HG03342 (cell line): ENCODE results near the gene FTO.
A peak's percentile ranks its signal among the peaks of the same experiment; 100 is the strongest.
"Not testable (repeated sequence)": the region's sequence is repeated elsewhere in the genome, so short reads cannot be mapped to it uniquely, and the experiment has no call there.

Experiments used
- ATAC-seq: cut with Tn5 transposase; IDR thresholded peaks from one replicate; pipeline ENCODE4 v1.9.1; 2021; ENCODE audit warnings: mild to moderate bottlenecking, moderate library complexity; ENCODE audit not compliant: unreplicated experiment

The FTO gene

DNA sequence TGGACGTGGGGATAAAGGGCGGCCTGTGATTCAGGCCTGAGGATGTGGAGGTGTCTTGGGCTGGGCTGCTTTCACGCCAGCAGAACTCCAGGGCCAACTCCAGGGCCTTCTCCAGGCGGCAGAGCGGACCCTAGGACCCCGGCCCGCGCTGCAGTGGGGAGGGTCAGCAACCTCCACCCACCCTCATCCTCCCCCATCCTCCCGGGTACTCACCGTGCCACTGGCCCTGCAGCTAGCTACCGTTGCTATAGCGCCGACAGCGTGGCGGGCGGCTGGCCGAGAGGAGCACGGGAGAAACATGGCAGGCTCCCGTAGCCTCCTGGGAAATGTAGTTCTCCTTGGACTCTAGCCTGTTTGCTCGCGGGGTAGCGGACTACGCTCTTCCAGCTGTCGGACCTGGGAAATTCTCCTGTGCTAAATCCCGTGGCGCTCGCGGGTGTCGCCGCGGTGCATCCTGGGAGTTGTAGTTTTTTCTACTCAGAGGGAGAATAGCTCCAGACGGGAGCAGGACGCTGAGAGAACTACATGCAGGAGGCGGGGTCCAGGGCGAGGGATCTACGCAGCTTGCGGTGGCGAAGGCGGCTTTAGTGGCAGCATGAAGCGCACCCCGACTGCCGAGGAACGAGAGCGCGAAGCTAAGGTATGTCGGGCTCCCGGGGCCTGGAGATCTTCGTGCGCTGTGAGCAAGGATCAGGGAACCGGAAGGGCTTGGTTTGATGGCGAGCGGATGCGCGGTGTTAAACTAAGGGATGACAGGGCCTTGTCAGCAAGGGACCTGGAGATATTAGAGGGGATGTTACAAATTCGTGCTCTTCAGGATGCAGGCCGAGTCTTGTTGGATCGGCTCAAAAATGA lies at the start of gene FTO, which contains the start of gene RPGRIP1L:
Gene FTO (plus strand): TSS at position 567 of the 855 bp plus-strand sequence.
Gene RPGRIP1L (minus strand): TSS at position 270 of the 855 bp plus-strand sequence. CDS start 3,136 bp downstream, outside the sequence.
- peak; percentile 98 for ATAC-seq

DNA sequence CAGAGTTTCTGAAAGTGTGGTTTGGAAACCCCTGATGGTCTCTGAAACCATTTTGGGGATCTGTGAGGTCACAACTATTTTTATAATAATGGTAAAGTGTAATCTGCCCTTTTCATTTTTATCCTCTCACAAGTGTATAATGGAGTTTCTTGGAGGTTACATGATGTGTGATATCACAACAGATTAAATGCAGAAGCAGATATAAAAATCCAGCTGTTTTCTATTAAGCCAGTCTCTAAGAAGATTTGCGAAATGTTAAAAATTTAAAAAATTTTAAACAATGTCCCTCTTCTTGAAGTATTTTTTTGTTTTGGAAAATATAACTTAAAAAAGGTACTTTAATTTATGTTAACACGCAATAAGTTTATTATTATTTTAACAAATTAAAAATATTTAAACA lies 49.0 kb upstream of the FTO start:
- no peak for ATAC-seq

DNA sequence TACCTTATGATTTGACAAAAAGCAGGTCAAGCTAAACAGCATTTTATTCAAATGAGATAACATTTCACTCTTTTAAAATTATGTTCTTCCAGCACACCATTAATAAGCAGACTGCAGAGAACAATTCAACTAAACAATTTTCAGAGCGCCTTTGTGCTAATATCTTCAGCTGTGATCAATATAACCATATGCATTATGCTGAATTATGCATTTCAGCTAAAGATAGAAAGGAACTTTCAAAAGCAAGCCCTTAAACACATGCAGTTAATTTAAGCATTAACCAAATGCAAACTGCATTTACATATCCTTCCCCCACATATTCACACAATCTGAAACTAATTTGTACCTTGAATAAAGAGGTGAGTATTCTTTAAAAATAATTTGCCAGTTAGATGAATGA lies 41.9 kb upstream of the FTO start:
- ATAC-seq, result no peak

DNA sequence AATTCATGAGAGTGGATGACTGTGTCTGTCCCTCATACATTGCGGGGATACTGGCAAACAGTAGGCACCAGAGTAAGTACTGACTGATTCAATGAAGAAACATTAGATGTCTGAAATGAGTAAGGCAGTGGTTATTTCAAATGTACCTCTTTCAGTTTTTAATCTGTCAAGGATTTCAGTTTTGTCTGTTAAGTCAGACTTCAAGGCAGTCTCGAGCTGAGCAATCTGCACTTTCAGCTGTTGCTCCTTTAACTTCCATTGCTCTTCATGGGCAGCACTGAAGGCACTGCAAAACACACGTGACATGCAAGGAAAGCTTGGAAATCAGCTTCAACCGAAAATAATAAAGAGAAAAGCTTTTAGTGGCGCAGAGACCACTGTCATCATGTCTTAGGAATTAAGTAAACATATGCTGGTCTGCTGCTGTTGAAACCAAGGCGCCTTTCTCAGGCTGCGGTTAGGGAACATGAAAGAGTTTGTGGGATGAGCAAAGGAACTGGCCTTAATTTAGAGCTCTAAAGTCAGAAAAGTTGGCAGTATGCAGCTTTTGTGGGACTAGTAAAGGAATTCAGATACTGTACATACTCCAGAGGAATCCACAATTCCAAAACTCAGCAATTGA lies 39.1 kb upstream of the FTO start:
- ATAC-seq, result no peak

DNA sequence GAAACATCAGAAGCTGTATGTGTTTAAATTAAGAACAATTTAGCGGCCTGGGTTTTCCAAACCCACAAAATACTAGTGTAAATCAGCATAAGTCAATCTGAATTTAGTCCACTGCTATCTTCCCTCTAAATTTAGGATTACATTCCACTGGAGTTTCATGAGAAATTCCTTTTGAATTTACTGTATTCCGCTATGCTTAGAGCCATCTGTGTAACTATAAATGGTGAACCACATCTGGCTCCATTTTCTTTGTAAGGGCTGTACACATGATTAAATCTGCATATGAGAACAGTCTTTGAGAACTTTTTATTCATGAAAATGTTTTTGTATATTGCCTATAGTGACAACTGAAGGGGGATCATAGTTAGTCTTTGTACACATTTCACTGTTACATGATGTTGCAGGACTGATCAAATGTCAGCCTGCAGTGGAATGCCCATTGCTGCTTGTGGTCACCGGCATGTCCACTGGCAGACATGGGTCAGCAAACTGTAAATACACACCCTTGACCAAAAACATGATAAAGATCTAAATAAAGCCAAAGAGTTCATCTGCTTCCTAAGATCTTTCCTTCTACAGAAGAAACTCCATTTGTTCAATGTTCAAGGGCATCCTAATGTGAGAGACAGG lies 37.1 kb upstream of the FTO start:
- ATAC-seq, result no peak

DNA sequence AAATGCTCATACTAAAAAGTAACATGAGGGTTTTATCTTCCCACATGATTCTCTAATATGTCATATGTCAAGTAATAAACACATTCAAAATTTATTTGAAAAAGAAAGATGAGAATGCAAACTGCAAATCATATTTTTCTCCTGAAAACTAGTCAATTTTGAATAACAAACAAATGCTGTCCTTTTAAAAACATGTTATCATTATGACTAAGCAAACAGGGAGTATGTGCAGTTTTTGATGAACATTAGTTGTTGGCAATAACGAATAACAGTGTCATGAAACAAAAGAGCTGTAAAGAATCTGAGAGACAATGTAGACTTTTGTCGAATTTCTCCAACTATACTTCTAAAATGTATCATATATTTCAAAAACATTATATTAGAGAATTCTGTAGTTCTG lies 35.1 kb upstream of the FTO start:
- no peak for ATAC-seq

DNA sequence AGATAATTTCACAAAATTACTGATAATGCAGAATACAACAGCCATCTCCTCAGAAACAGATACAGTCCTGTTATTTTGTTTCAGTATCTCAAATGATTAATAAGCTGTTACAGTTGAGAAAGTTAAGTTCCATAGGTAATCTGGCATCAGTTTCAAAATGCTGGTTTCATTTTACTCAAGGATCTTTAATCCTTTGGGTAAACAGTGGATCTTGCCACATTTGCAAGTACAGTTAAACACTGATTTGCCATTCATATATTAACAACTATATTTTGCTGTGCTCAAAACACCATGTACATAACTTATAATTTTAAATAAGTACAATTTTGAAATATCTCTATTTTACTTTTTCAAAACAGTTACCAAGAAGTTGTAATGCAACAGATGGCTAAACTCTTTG lies 31.5 kb upstream of the FTO start:
- no peak for ATAC-seq

DNA sequence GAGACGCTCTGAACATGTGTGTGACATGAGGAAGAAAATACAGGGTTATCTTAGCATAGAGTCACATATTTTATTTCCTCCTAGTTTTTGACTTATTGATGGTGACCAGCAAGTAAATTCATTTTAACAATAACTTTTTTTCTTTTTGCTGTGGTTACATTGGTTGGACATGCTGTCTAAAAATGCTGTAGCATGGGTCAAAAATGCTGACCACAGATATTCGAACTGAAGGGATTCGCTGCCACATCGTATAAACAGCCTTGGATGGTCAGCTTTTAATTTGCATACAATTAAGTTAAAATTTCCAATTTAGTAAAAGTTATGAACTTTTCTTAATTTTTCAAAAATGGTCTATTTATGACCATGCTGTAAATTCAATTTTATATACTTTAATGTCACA lies 30.8 kb upstream of the FTO start:
- ATAC-seq, result no peak

DNA sequence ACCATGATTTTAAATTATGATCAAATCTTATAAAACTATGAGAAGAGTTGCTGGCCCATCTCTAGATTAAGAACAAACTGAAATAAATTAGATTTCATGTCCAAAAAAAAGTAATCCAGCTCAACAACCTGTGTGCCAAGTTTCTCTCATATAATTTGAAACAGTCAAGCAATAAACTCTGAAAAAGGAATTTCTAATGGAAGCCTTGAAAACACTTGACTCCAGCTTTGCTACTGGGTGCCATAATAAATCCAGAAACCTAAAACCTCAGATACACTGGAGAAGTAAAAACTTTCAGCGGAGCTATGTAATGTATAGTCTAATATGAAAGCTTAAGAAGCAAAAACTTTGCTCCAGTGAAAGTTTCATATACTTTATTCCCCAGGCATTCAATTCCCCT lies 25.8 kb upstream of the FTO start:
- ATAC-seq, result no peak

DNA sequence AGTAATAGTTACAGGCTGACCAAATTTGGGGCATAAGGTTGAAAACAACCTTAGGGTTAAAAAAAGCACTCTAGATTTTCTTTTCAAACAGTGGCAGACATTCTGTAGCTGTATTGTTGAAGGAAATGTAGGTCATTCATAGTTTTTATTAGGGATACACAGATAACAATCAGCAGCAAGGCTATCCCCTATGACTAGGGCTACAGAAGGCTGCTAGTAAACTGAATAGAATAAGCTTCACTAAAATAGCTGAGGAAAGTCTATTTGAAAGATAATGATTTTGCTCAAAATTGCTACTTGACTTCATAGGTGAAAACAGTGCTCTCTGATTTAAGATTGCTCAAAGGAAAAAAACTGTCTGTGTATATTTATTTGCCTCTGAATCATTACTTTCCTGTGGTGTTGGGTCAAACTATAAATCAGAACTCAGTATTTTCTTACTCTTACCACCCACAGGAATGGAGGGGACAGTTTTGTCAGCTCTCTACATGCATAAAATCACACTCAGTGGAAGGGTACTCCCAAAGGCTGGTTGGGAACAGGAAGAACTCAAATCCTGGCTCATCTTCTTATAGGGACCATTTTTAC lies 25.1 kb upstream of the FTO start:
- ATAC-seq, result no peak

DNA sequence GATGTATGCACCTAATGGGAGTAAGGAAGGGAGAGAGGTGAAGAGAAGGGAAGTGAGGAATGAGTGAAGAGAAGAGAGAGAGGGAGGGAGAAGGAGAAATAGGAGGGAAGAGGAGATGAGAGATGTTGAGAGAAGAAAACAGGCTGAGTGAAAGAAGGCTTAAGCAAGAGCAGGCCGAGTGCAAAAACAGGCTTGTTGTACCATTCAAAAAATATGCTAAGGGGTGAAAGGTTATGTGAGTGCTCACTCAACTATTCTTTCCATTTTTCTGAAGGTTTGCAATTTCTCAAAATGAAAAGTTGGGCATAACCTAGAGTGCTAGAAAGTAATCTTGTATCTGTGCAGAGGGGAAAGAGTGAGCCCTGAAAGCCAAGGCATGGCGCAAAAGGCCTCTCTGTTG lies 23.2 kb upstream of the FTO start:
- no peak for ATAC-seq

DNA sequence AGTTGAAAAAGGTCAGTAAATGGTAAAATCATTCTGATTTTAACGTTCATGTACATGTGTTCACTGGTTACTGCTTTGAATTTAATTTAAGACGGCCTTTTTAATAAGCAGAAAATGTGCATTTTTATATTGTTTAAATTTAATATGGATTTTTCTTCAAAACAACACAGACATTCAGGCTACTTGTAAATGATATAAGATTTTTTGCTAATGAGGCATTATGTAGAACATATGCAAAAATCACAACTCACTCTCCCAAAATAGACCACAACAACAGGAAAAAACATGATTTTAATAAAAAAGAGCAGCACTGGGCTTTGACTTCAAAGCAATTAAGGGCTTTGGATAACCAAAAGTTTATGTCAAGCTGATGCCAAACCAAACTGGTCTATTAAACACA lies 22.6 kb upstream of the FTO start:
- ATAC-seq, result no peak

DNA sequence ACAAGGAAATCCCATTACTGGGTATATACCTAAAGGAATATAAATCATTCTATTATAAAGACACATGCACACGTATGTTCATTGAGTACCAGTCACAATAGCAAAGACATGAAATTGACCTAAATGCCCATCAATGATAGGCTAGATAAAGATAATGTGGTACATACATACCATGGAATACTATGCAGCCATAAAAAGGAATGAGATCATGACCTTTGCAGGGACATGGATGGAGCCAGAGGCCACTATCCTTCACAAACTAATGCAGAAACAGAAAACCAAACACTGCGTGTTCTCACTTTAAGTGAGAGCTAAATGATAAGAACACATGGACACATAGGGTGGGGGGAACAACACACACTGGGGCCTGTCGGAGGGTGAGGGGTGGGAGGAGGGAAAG lies 18.6 kb upstream of the FTO start:
- ATAC-seq, result not testable (repeated sequence)

DNA sequence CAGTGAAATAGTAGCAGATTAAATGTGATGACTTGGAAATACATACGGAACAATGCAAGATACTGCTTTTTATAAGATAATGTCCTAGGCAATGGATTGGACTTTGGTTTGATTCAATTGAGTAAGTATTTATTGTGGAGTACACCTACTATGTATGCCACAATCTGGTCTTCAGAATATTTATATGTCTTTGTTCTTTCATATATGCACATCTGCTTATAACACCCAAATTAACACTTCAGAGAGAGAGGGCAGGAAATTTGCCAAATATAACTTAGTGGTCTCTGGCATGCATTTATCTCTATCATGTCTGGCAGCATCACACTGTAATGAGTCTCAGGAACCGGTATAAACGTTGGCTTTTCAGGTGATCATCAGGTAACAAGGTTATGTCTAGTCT lies 17.2 kb upstream of the FTO start:
- ATAC-seq, result no peak

DNA sequence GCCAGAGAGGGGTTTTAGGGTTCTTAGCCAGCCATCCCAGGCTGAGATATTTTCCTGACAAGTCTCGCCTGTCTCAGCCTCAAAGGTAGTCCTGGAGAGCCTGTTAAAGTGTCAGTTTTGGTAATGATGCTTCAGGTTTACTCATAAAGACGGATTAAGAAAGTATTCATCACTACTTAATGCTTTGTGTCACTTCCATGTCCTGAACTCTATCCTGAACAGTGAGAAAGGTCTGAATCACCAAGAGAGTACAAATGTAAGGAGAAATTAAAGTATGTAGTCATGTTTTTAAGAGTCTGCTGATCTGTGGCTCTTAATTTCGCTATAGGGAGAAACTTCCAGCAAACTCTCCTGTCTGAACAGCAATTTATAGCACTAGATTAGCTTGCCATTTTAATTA lies 14.3 kb upstream of the FTO start:
- no peak for ATAC-seq

DNA sequence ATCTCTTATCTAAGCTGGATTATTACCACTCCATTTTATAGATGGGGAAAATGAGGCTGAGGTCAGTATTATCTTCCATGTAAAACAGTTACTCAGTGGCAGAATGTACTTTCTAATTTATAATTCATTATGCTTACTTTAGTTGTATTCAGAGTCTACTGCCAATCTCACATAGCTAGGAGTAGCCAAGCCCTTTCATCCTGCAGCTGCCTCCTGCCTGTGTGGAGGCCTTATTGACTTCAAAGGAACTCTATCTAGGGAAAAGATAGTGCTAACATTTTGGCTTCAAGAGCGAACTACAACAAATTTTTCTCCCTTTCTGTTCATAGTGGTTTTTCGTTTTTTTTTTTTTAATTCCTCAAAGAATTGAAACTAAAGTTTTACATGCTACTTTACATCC lies 13.2 kb upstream of the FTO start:
- ATAC-seq, result no peak

DNA sequence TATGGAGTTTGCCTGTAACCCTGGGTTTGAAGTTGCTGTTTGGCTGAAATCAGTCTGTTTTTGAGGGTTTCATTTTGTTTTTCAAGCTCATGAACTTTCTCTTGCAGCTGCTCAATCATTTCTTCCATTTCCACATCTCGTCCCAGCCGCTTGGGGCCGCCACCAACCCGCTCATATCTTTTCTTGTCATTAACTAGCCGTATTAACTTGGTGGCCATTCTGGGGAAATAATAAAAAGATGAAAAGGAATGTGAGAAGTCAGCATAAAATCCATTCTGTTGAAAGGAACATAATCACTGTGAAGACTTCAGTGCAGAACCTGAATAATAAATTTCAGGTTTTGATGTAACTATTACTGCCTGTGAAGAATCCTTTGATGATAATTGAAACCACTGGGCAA lies 11.8 kb upstream of the FTO start:
- ATAC-seq, result no peak

DNA sequence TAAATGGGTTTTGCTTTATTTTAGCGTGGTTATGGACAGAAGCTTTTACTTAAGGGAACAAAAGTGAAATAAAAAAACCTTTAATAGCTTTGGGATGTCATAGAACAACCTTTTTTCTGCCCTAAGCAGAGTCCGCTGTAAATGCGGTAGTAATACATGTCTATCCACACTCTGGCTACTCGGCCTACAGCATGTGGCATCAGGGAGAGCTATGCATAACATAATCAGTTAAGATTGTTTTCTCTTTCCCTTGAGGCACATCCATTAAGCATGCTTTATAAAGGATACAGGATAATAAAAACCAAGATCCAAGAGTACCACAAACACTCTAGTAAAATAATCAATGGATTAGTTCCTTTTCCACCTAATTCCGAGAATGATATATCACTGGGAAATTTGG lies 10.6 kb upstream of the FTO start:
- ATAC-seq, result no peak

DNA sequence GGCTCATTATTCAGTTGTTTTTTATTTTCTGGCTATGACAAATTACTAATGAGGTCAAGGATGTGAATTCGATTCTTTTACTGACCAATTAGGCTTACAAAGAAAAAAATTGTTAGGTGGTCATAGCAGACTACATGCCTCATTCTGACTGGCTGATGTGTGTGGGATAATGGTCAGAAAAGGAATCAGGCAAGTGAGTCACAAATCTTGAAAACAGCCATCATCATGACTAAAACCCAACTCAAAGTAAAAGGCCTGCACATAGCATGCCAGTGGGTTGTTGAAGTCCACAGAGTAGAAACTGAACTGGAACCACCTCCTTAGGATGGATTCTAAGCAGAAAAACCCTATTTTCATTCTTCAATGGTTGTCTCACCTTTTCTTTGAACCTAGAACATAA lies 8.9 kb upstream of the FTO start:
- no peak for ATAC-seq

DNA sequence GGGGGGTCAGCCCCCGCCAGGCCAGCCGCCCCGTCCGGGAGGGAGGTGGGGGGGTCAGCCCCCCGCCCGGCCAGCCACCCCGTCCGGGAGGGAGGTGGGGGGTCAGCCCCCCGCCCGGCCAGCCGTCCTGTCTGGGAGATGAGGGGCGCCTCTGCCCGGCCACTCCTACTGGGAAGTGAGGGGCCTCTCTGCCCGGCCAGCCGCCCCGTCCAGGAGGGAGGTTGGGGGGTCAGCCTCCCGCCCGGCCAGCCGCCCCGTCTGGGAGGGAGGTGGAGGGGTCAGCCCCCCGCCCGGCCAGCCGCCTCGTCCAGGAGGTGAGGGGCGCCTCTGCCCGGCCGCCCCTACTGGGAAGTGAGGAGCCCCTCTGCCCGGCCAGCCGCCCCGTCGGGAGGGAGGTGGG lies 5.7 kb upstream of the FTO start:
- not testable (repeated sequence) for ATAC-seq

DNA sequence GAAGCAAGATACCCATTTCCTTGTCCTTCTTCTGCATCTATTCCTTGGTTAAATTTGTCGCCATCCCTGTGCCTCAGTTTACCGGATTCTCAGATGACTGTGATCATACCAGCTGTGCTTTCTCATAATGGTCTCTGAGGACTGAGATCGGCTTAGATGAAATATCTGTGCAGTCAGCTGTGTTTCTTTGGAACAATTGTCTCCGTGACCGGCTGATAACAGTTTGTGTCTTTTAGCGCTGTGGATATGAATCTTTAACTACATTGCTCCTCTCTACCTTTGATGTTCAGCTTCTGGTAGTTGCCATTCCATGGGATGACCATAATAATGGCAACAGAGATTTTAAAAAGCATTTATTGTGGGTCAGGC lies 473 bp downstream of the FTO start:
- ATAC-seq, result no peak

DNA sequence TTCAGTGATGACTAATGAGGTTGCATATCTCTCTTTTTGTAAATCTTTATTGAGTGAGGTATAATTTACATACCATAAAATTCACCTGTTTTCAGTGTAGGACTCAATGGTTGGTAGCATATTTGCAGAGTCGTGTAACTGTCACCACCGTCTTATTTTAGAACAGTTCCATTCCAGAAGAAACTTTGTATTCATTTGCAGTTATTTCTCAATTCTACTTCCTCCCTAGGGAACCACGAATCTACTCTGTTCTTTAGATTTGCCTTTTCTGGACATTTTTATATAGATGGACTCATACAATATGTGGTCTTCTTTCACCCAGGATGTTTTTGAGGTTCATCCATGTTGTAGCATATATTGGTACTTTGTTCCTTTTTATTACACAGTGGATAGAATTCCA lies 3.7 kb downstream of the FTO start:
- no peak for ATAC-seq
